ENCODE data around the gene BEND3.
A peak's percentile ranks its signal among the peaks of the same experiment; 100 is the strongest.

- TF ChIP-seq, protein P1, sequence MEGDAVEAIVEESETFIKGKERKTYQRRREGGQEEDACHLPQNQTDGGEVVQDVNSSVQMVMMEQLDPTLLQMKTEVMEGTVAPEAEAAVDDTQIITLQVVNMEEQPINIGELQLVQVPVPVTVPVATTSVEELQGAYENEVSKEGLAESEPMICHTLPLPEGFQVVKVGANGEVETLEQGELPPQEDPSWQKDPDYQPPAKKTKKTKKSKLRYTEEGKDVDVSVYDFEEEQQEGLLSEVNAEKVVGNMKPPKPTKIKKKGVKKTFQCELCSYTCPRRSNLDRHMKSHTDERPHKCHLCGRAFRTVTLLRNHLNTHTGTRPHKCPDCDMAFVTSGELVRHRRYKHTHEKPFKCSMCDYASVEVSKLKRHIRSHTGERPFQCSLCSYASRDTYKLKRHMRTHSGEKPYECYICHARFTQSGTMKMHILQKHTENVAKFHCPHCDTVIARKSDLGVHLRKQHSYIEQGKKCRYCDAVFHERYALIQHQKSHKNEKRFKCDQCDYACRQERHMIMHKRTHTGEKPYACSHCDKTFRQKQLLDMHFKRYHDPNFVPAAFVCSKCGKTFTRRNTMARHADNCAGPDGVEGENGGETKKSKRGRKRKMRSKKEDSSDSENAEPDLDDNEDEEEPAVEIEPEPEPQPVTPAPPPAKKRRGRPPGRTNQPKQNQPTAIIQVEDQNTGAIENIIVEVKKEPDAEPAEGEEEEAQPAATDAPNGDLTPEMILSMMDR (IDR thresholded peaks at IDR 0.05; ENCODE audit: low read depth, low read length) = peak; percentile 23; the same call in 1 of the 2 replicates
- no peak for TF ChIP-seq EZH2phosphoT487 (IDR thresholded peaks at IDR 0.05; ENCODE audit: low read depth)
Measured at GRCh38 chr6:107080036-107080435, 35.3 kb downstream of the BEND3 start.
